K562 (cell line): Measurements from ENCODE around the gene ZCCHC17. TPM values are rescaled to one million over a fixed set of nuclear protein-coding genes. Genes with fewer than 3 reads are reported as not detected.

Experiments
- ATAC-seq: fragments of 200-7000 bp; cut with Tn5 transposase; 3 replicates; pipeline ENCODE4 v1.9.1; 2020; ENCODE audit warnings: moderate library complexity
- BruUV-seq: library from RNA; stranded (reverse); fragments of 400-500 nt; replicated peaks from 2 replicates; lab custom pipeline; 2021; lab: Mats Ljungman, UMichigan
- CTCF ChIA-PET: fragments of 300-600 bp; formaldehyde crosslinking; extraction: SDS; loops from one replicate; lab custom pipeline; 2021; ENCODE audit warnings: low intra/inter-chr PET ratio; lab: Yijun Ruan, JAX
- POLR2A ChIA-PET: fragments of 300-600, 350-650 bp; sonication (Branson Sonifier 250); formaldehyde crosslinking; extraction: SDS; loops from one replicate; lab custom pipeline; 2021; ENCODE audit warnings: antibody characterized with exemption, inconsistent platforms; lab: Yijun Ruan, JAX
- DNase-seq, 4 experiments: peaks; one replicate each; pipeline versions ENCODE4 v3.0.0 to v3.0.0-alpha.2; 2011 to 2018; ENCODE audit warnings: low spot score in 3 of 4, mixed read lengths in 3 of 4; ENCODE audit errors: extremely low read depth in 1 of 4
- FAIRE-seq: peaks from 2 replicates; lab custom pipeline; 2011; peaks lifted over from hg19 to GRCh38; lab: Jason Lieb, UNC
- H2AFZ ChIP-seq: 2 replicates; pipeline ENCODE4 v1.6.0; 2011; ENCODE audit warnings: low read depth, low read length, control low read depth, inconsistent platforms
- H3K27ac ChIP-seq: fragments of 200-600 bp; 3 replicates; pipeline ENCODE4 v1.8.0; 2011; ENCODE audit warnings: low read depth, mild to moderate bottlenecking, control low read depth, inconsistent platforms, low read length, moderate library complexity, mixed read lengths; ENCODE audit errors: extremely low read depth
- H3K27me3 ChIP-seq, 2 experiments: fragments of 300-600 bp in 1 of 2; 2 replicates in 1 of 2; 3 replicates in 1 of 2; pipeline versions ENCODE4 v1.6.0 to v1.8.0; 2011; ENCODE audit warnings: inconsistent platforms in 2 of 2, low read length in 2 of 2, mild to moderate bottlenecking in 1 of 2, mixed read lengths in 1 of 2, moderate library complexity in 1 of 2; ENCODE audit not compliant: control insufficient read depth in 2 of 2, insufficient read depth in 2 of 2
- H3K36me3 ChIP-seq: fragments of 300-600 bp; 3 replicates; pipeline ENCODE4 v1.8.0; 2011; ENCODE audit warnings: mild to moderate bottlenecking, low read length, inconsistent platforms; ENCODE audit not compliant: control insufficient read depth, insufficient read depth
- H3K4me1 ChIP-seq, 2 experiments: fragments of 200-600 bp in 1 of 2; replicated peaks in 1 of 2; 2 replicates in 1 of 2; 3 replicates in 1 of 2; pipeline versions ENCODE4 v1.5.1 to v1.8.0; 2011; ENCODE audit warnings: inconsistent platforms in 2 of 2, low read length in 2 of 2, mild to moderate bottlenecking in 1 of 2, mixed read lengths in 1 of 2, moderate library complexity in 1 of 2; ENCODE audit not compliant: control insufficient read depth in 2 of 2, insufficient read depth in 2 of 2
- H3K4me2 ChIP-seq: 2 replicates; pipeline ENCODE4 v1.6.1; 2011; ENCODE audit warnings: low read length, control low read depth, inconsistent platforms, mixed read lengths; ENCODE audit not compliant: insufficient read depth
- H3K4me3 ChIP-seq: fragments of 200-600 bp; sonication (generic), shearing (Covaris generic); 2 replicates; pipeline ENCODE4 v1.5.1; 2016; ENCODE audit warnings: control low read depth, inconsistent platforms
- H3K79me2 ChIP-seq: fragments of 200-600 bp; 3 replicates; pipeline ENCODE4 v1.8.0; 2011; ENCODE audit warnings: low read length, inconsistent platforms; ENCODE audit not compliant: control insufficient read depth, insufficient read depth
- H3K9ac ChIP-seq, 2 experiments: 2 replicates each; pipeline versions ENCODE4 v1.6.0 to v1.6.1; 2011; ENCODE audit warnings: low read depth in 2 of 2, low read length in 2 of 2, control low read depth in 1 of 2, inconsistent platforms in 1 of 2, mild to moderate bottlenecking in 1 of 2, mixed read lengths in 1 of 2; ENCODE audit not compliant: insufficient read depth in 1 of 2
- H3K9me1 ChIP-seq: one replicate; pipeline ENCODE4 v1.6.0; 2011; ENCODE audit warnings: inconsistent platforms, mild to moderate bottlenecking, low read length, moderate library complexity; ENCODE audit not compliant: control insufficient read depth, insufficient read depth
- H3K9me3 ChIP-seq: replicated peaks from 2 replicates; pipeline ENCODE4 v1.5.1; 2011; ENCODE audit warnings: low read depth, low read length, inconsistent platforms; ENCODE audit not compliant: control insufficient read depth, insufficient read depth
- H4K20me1 ChIP-seq: replicated peaks from 2 replicates; pipeline ENCODE4 v1.6.1; 2011; ENCODE audit warnings: low read length, inconsistent platforms, mixed read lengths; ENCODE audit not compliant: control insufficient read depth, insufficient read depth
- BCL6 ChIP-seq: fragments of 250-450 bp; sonication (Bioruptor Pico); IDR thresholded peaks from 2 replicates; pipeline ENCODE4 v1.4.0; 2020
- CEBPG ChIP-seq, 3 experiments: fragments of 200-800 bp in 1 of 3; sonication (Bioruptor generic) in 1 of 3; sonication (generic) in 1 of 3; formaldehyde crosslinking in 1 of 3; IDR thresholded peaks in 2 of 3; conservative IDR thresholded peaks in 1 of 3; 2 replicates each; pipeline versions ENCODE4 v1.6.1 to v1.8.0; 2016 to 2022; ENCODE audit warnings: missing compliant biosample characterization in 2 of 3, missing genetic modification characterization in 2 of 3, mild to moderate bottlenecking in 1 of 3, missing genetic modification reagents in 1 of 3
- ETS1 ChIP-seq: conservative IDR thresholded peaks from 2 replicates; pipeline ENCODE4 v1.6.1; 2011; ENCODE audit warnings: low read depth, mild to moderate bottlenecking, low read length; ENCODE audit not compliant: control insufficient read depth
- HDAC6 ChIP-seq: IDR thresholded peaks from 2 replicates; pipeline ENCODE4 v1.6.1; 2012; ENCODE audit warnings: low read depth, mild to moderate bottlenecking, control low read depth, inconsistent platforms, low read length, moderate library complexity
- TCF7L2 ChIP-seq: fragments of 150-350 bp; IDR thresholded peaks from 2 replicates; pipeline ENCODE4 v1.6.1; 2016; ENCODE audit warnings: low read depth, mild to moderate bottlenecking, low read length, moderate library complexity
- ZNF282 ChIP-seq: sonication (generic); formaldehyde crosslinking; IDR thresholded peaks from 2 replicates; pipeline ENCODE4 v1.8.1; 2023; ENCODE audit warnings: missing genetic modification reagents
- ZNF354B ChIP-seq: fragments of 250-450 bp; sonication (Bioruptor Pico); IDR thresholded peaks from 2 replicates; pipeline ENCODE4 v1.4.0; 2020
- ZNF408 ChIP-seq: fragments of 250-450 bp; sonication (Bioruptor Pico); IDR thresholded peaks from 2 replicates; pipeline ENCODE4 v1.4.0; 2020; ENCODE audit warnings: low read depth, mild to moderate bottlenecking, moderate library complexity
- ZNF511 ChIP-seq: sonication (generic); formaldehyde crosslinking; IDR thresholded peaks from 2 replicates; pipeline ENCODE4 v1.8.0; 2022; ENCODE audit warnings: mild to moderate bottlenecking, missing genetic modification reagents
- WGBS: fragments of 100-300 bp; shearing (Covaris generic); methylation state at CpG from one replicate; pipeline ENCODE4 v1.1.6; 2016; ENCODE audit warnings: low coverage, mixed read lengths; ENCODE audit not compliant: insufficient coverage; ENCODE audit errors: missing lambda C conversion rate; 5-methylcytosine and 5-hydroxymethylcytosine counted together
- in situ Hi-C: fragments of 300-500 bp; cut with MboI; formaldehyde crosslinking; loops from 4 replicates; pipeline ENCODE4 v1.15.0; 2018; ENCODE audit warnings: inconsistent platforms, mixed read lengths
- intact Hi-C: fragments of 100-400 bp; cut with micrococcal nuclease; formaldehyde crosslinking; loops from 2 replicates; pipeline ENCODE4 v1.14.2; 2022
- polyA plus RNA-seq, 8 experiments: library from polyadenylated mRNA; depleted of rRNA in 4 of 8; stranded (reverse) in 5 of 8; unstranded in 3 of 8; fragments of >200 nt; fragmentation: Nextera tagmentation in 2 of 8; fragmentation: Illumina TruSeq in 1 of 8; extraction: Ambion mirVana in 2 of 8; extraction: Trizol in 1 of 8; gene quantifications; 2 replicates each; pipeline versions ENCODE4 v1.2.1 to v1.2.3, GENCODE V29; 2011 to 2014; ENCODE audit warnings: inconsistent platforms in 1 of 8, missing spikeins in 1 of 8
- total RNA-seq, 7 experiments: library from RNA; depleted of rRNA in 6 of 7; stranded (reverse); fragments of >200 nt in 6 of 7; fragmentation: Illumina TruSeq in 2 of 7; extraction: Trizol in 2 of 7; gene quantifications; 2 replicates each; pipeline versions ENCODE4 v1.2.1 to v1.2.3, GENCODE V29; 2011 to 2021; ENCODE audit warnings: low replicate concordance in 1 of 7

The ZCCHC17 gene
- total and polyA plus RNA-seq, 9 of the 15 experiments (the other 6 are each of a cell fraction or from before 2014, with no cell fraction given) = 46.9 to 150 (median 74.7) TPM

- TF ChIP-seq ZNF408 (CRISPR knock-in tag) = no peak
- no peak for TF ChIP-seq ZNF354B (CRISPR knock-in tag)
These were observed 40.0 kb downstream of the ZCCHC17 start (continued) for GRCh38 chr1:31336687-31337467.

- in situ Hi-C loops (no loop called here), intact Hi-C loops (no loop called here)
- DNase-seq = no peak
- Histone ChIP-seq H3K4me3 (no peak overlapping the region), H3K27ac (no peak overlapping the region), H3K79me2 (no peaks in the 10 kb centered on the region), H3K36me3 (peaks cover 44% of the 10 kb centered on the region; the same call in 2 of the 3 replicates), H3K4me1 (no peaks in the 10 kb centered on the region), H2AFZ (no peak overlapping the region), H3K9ac (no peak overlapping the region), H3K27me3 (no peaks in the 10 kb centered on the region), H4K20me1 (no peaks in the 10 kb centered on the region), H3K4me2 (no peak overlapping the region), H3K9me1 (no peaks in the 10 kb centered on the region), H3K9me3 (no peaks in the 10 kb centered on the region)
- no peak for ATAC-seq
- ChIA-PET CTCF (interaction anchor here (0.6 kb wide), 1 partner anchor 70 kb away, joined by 3 read pairs; no protein-coding TSS in a partner anchor), POLR2A (no interaction called here)
- TF ChIP-seq HDAC6 = no peak
- no peak for TF ChIP-seq BCL6
- TF ChIP-seq ZNF282 (CRISPR knock-in tag) = no peak
- no peak for TF ChIP-seq ZNF511 (CRISPR knock-in tag)
- TF ChIP-seq CEBPG (CRISPR knock-in tag; IDR thresholded peaks at IDR 0.05) = no peak
- TF ChIP-seq CEBPG (tag; conservative IDR thresholded peaks at IDR 0.05 in 1 of 2, IDR thresholded peaks at IDR 0.05 in 1 of 2) = no peak
- TF ChIP-seq ETS1 = no peak
- no peak for TF ChIP-seq TCF7L2
- no TSS peak for BruUV-seq
- FAIRE-seq = no peak
- WGBS = 0% methylated on average over 1 of the region's 1 CpG
These were observed 47.7 kb downstream of the ZCCHC17 start for GRCh38 chr1:31344503-31344902.
